Measurements from ENCODE around the gene FMN1.
A peak's percentile ranks its signal among the peaks of the same experiment; 100 is the strongest.

FMN1 gene

DNA sequence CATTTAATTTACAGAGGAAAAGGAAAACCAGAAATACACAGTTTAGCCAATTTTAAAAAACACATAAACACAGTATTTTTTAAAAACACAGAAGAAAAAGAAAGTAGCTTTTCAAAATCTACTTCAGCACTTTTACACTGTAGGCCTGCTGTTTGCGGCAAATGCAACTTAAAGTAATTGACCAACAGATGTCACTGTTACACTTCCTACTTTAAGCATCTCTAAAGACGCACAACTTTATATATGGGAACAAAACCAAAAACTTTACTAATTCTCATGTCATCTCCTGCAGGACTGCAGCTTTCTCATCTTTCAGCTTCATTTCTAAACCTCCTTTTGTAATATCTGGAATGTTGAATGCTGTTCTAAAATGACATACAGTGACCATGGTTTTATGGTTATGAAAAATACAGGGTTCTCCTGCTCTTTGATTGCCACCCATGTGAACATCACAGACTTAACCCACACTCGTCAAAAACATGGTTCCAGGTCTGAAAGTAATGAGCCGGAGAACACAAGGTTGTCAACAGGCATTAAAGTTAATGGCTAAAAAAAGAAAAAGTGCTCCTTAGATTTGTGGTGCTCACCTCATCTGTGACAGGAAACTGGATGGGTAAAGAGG is 107.9 kb downstream of the FMN1 start:
- H3K27me3 ChIP-seq (ENCODE audit: insufficient read depth, low read depth, severe bottlenecking), result no peaks in the 10 kb centered on the region
- TF ChIP-seq CTCF (IDR thresholded peaks at IDR 0.05; ENCODE audit: low read depth, low read length), result peak; percentile 35; the same call in 1 of the 2 replicates
- H3K27ac ChIP-seq, result no peak overlapping the region
- H3K4me3 ChIP-seq (ENCODE audit: low read depth, low read length), result no peak overlapping the region
- no peaks in the 10 kb centered on the region for H3K9me3 ChIP-seq (ENCODE audit: severe bottlenecking)
- DNase-seq, result no peak
- no peaks in the 10 kb centered on the region for H3K36me3 ChIP-seq

- no peak for DNase-seq
- Histone ChIP-seq H3K27me3 (ENCODE audit: insufficient read depth, low read depth, severe bottlenecking) (no peaks in the 10 kb centered on the region), H3K27ac (no peak overlapping the region), H3K4me3 (ENCODE audit: low read depth, low read length) (no peak overlapping the region), H3K36me3 (no peaks in the 10 kb centered on the region), H3K9me3 (ENCODE audit: severe bottlenecking) (no peaks in the 10 kb centered on the region)
- no peak for TF ChIP-seq CTCF (IDR thresholded peaks at IDR 0.05; ENCODE audit: low read depth, low read length)
These were observed 109.9 kb downstream of the FMN1 start for GRCh38 chr15:33084661-33085060.

- Histone ChIP-seq H3K9me3 (ENCODE audit: severe bottlenecking) (no peaks in the 10 kb centered on the region), H3K36me3 (no peaks in the 10 kb centered on the region), H3K4me3 (ENCODE audit: low read depth, low read length) (no peak overlapping the region), H3K27ac (no peak overlapping the region), H3K27me3 (ENCODE audit: insufficient read depth, low read depth, severe bottlenecking) (no peaks in the 10 kb centered on the region)
- DNase-seq, result no peak
- no peak for TF ChIP-seq CTCF (IDR thresholded peaks at IDR 0.05; ENCODE audit: low read depth, low read length)
These were observed 111.1 kb downstream of the FMN1 start for GRCh38 chr15:33083232-33084081.

DNA sequence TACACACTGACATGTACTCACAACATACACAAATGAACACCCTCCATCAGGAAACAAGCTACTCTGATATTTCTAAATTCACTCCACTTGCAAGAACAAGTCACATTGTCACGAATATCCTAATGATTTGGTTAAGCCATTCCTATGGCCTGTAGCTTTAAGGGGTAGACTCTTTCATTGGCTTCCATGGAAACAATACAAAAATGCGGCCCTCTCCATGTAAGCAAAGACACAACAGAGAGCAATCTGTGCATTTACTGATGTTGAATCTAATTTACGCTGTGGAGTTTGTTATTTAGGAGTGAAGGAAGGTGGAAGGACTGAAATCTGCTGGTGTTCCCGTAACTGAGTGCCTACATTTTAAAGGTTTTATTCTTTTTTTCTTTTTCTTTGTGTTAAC is 114.5 kb downstream of the FMN1 start:
- no peak overlapping the region for H3K27ac ChIP-seq
- TF ChIP-seq CTCF (IDR thresholded peaks at IDR 0.05; ENCODE audit: low read depth, low read length), result no peak
- no peaks in the 10 kb centered on the region for H3K36me3 ChIP-seq
- no peaks in the 10 kb centered on the region for H3K9me3 ChIP-seq (ENCODE audit: severe bottlenecking)
- no peak for DNase-seq
- no peak overlapping the region for H3K4me3 ChIP-seq (ENCODE audit: low read depth, low read length)
- H3K27me3 ChIP-seq (ENCODE audit: insufficient read depth, low read depth, severe bottlenecking), result no peaks in the 10 kb centered on the region

- no peak for TF ChIP-seq CTCF (IDR thresholded peaks at IDR 0.05; ENCODE audit: low read depth, low read length)
- Histone ChIP-seq H3K36me3 (no peaks in the 10 kb centered on the region), H3K9me3 (ENCODE audit: severe bottlenecking) (no peaks in the 10 kb centered on the region)
These were observed 115.9 kb downstream of the FMN1 start for GRCh38 chr15:33078607-33079006.

More at GRCh38 chr15:33078607-33079006, 115.9 kb downstream of the FMN1 start:
- Histone ChIP-seq H3K27me3 (ENCODE audit: insufficient read depth, low read depth, severe bottlenecking) (no peaks in the 10 kb centered on the region), H3K4me3 (ENCODE audit: low read depth, low read length) (no peak overlapping the region), H3K27ac (no peak overlapping the region)
- no peak for DNase-seq

Data from WERI-Rb-1 (cell line).